IPS-11a (cell line): ENCODE measurements around the gene MTG2.

Experiments
- H3K4me3 ChIP-seq: one replicate; pipeline ENCODE4 v1.5.1; 2013; ENCODE audit warnings: low read depth, low read length, control low read depth

MTG2 gene

DNA sequence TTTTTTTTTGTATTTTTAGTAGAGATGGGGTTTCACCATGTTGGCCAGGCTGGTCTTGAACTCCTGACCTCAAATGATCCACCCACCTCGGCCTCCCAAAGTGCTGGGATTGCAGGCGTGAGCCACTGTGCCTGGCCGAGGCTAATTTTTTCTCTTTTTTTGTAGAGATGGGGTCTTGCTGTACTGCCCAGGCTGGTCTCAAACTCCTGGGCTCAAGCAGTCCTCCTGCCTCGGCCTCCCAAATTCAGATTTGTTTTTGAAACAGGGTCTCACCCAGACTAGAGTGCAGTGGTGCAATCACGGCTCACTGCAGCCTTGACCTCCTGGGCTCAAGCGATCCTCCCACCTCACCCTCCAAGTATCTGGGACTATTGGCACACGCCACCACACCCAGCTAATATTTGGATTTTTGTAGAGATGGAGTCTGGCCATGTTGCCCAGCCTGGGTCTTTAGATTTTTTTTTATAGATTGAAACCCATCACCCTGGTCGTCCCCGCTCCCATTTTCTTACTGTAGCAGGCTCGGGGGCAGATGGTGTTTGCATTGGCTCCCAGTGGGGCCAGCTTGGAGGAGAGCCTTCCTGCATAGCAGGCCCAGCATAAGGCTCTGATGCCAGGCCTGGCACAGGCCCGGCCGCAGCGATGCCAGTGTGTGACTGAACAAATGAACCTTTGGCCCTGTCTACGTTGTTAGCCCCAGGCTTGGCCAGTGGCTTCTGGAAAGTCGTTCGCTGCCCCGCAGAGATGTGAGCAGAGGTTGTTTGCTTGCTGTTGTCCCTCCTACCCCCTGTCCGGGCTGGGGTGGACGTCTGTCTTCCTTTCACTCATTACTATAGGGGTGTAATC lies 4.3 kb upstream of the MTG2 start:
- no peak overlapping the region for H3K4me3 ChIP-seq

DNA sequence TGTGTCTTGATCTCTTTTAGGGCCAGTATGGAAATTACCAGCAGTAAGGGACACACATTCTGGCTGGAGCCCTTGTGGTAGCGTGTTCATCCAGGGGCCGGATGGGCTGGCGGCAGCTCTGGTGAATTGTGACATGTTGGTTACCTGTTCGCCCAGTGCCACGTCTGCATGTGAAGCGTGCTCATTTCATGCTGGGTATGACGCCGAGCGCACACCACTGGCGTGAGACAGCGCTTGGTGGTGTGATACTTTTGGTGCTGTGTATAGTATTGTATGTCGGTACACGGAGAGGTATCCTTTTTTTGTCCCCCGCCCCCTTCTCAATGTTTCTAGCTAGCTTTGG lies 3.7 kb upstream of the MTG2 start:
- H3K4me3 ChIP-seq = no peak overlapping the region

DNA sequence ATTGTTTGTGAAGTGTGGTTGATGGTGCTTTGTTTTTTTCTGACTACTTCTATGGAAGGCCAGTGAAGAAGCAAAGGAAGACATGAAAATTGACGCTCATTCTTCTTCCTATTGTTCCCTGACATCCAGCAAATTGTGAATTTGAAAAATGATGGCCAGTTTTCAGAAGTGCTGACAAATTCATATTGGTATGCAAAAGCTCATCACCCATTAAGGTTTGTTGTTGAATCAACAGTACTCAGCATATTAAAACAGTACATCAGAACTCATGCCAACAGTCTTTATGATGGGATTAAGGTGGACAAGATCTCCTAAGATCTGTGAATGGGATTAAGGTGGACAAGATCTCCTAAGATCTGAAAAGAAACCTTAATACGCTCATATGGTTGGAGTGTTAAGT lies 1.0 kb upstream of the MTG2 start:
- H3K4me3 ChIP-seq = peak overlapping the region; percentile 76

DNA sequence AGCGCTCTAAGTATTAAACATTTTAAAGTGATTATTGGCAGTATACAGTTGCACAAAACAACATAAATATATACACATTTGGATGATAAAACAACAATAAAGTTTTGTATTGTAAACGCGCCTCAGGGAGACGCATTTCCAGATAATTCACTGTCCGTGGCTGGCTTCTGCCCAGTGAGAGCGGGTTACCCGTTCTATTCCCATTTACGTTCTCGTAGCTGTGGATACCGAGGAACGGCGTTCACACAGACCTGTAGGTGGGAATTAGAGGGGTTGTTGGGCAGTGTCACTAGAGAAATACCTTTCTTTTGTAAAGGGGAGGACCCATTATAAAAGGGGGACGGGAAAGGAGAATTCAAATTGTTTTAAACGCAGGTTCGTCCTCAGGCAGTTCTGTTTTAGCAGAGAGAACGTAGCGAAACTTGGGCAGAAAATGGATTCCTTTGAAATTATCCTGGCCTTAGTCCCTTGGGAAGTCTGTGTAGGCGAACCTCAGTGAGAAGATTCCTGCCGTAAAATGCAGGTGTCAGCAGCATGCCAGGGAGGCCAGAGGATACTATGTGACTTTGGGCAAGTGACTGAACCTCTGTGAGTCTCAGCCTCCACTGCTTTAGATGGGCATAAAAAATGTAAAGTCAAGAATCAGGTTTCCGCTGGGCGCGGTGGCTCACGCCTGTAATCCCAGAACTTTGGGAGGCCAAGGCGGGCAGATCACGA lies 756 bp downstream of the MTG2 start:
- H3K4me3 ChIP-seq = peak overlapping the region; percentile 76

DNA sequence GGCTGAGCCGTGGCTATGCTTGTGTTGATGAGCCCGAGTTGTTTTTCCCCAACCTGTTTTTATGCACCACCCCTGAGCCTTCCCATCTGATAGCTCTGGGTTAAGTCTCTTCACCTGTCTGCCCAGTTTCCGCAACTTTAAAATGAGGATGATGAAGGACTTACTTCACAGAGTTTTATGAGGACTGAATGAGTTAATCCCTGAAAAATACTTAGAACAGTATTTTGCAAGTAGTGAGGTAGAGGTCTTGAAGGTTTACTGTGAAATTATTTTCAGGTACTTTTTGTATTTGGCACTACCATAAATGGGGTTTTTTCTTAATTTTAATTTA lies 3.2 kb downstream of the MTG2 start:
- no peak overlapping the region for H3K4me3 ChIP-seq

DNA sequence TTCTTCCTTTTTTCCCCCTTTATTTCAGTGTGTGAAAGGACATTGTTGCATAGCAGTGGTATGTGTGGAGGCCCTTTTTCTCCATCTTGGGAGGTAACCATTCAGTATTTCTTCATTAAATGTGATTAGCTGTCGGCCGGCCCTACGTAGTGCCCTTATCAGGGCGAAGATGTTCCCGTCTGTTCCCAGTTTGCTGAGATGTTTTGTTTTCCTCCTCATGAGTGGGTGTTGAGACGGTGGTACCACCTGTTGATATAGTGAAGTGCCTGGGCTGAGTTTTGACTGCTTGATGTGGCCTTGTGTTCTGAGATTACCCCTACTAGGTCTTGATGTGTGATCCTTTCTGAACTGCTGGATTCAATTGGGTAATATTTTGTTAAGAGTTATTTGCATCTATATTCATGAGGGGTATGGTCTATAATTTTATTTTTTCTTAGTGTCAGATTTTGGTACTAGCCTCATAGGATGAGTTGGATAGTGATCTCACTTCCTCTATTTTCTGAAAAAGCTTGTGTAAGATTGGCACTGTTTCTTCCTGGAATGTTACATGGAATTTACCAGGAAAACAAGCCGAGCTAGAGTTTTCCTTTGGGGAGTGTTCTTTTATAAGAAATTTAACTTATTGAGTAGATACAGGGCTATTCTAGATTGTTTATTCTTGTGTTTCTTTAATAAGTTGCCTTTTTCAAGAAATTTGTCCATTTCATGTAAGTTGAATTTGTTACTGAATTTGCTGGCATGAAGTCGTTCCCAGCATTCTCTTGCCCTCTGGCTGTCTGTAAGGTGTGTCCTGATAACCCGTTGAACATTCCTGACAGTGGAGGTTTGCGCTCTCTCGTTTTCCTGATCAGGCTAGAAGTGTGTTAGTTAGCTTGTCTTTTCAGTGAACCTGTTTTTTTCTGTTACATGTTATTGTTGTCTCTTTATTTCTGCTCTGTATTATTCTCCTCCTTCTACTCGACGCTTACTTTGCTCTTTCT lies 4.3 kb downstream of the MTG2 start:
- H3K4me3 ChIP-seq = no peak overlapping the region

DNA sequence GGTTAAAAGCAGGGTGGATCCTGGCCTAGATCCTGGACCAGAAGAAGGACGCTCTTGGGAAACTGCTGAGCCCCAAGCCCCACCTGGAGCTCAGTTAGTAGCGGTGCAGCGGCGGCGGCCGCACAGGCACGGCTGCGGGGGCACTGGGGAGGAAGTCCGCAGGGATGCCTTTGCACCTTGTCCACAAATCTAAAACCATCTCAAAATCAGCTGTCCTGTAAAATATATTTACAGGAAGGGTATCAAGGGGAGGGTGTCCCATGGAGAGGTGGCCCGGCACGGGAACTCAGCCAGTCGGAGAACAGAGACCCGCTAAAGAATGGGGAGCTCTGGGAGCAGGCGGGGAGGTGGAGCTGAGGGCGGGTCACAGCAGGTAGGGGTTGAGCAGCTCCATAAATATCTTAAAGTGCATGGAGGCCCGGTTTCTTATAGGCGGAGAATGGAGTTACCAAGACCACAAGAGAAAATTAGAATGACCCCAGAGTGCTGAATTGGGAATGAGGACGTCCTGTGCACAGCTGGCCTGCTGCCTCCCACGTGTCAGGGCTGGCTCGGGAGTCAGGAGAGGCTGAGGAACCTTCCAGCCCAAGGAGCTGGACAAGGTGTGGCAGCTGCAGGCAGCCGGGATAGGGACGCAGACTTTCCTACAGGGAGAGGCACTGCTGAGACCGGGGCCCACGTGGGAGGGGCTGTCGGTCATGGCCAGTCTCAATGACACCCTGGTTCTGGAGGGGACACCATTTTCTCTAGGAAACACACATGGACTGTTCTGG lies 8.0 kb downstream of the MTG2 start:
- no peak overlapping the region for H3K4me3 ChIP-seq

DNA sequence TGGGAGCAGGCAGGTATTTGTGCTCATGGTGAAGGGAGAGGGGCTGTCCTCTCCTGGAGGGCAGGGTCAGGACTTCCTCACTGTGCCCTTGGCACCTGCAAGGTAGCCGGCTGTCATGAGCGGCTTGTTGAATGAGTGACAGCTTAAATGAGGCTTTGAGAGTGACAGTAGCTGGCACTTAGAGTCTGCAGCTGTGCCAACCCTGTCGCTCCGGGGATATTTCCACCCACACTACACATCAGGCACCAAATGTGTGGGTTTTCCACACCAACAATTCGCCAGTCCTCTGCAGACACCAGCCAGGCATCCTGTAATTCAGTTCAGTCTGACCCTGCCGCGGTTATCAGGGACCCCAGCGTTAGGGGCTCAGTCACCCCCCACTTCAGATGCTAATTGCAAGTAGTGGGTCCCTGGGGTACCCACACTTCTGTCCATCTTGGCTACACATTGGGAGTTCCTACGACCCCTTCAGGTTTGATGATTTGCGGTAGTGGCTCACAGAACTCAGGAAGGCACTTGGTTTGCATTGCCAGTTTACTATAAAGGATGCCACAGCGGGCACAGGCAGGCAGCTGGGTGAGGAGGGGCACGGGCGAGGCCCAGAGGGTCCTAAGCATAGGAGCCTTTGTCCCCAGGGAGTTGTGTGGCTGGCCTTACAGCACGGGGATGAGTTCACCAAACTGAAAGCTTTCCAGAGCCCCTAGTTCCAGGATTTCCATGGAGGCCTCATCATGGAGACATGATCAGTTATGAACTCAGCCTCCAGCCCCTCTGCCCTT lies 9.1 kb downstream of the MTG2 start:
- H3K4me3 ChIP-seq = no peak overlapping the region

DNA sequence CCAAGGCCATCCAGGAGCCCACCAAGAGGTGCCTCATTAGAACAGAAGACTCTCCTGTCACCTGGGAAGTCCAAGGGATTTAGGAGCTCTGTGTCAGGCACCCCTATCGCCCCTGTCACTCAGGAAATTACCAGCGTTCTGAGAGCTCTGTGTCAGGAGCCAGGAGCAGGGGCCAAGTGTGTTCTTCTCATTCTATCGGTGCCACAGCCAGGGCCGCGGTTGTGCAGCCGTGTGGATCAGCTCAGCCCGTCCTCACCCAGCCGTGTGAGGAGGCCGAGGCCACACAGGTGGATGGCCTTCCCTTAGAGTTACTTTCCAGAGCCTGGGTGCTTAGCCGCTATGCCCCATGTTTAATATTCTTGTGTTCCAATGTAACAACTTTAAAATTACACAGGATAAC lies 9.8 kb downstream of the MTG2 start:
- H3K4me3 ChIP-seq = no peak overlapping the region

DNA sequence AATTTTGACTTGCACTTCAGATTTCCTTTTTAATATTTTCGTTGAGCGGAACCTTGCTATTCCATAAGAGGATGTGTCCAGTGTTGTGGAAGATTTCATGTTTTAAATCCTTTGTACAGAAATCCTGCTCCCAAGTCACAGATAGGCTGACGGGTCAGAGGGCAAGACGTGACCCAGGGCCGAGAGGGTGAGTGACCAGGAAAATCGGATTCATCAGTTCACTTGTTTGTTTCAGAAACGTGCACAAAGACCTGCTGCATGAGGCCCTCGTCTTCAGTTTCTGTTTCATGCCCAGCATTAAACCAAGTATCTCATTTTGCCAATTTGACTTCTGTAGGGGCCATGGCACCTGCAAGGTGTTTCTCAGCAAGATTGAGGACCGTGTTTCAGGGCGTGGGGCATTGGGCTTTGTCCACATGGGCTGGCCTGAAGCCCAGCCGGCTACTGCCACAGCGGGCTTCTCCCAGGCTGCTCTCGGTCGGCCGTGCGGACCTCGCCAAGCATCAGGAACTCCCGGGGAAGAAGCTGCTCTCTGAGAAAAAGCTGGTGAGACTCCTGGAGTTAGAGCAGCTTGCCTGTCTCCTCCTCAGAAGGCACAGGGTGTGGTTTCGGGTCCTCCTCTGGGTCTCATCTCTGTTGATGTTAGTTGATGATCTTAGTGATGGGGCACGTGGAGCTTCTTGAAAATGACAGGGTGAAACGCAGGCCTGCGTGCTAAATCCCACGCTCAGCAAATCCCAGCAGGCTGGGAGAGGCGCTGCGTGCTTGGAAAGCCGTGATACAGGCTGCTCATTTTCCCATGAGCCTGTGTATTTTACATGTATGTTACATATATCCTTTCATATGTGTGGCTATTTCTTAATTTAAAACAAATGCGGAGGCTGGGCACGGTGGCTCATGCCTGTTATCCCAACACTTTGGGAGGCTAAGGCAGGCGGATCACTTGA lies 10.5 kb downstream of the MTG2 start:
- no peak overlapping the region for H3K4me3 ChIP-seq

DNA sequence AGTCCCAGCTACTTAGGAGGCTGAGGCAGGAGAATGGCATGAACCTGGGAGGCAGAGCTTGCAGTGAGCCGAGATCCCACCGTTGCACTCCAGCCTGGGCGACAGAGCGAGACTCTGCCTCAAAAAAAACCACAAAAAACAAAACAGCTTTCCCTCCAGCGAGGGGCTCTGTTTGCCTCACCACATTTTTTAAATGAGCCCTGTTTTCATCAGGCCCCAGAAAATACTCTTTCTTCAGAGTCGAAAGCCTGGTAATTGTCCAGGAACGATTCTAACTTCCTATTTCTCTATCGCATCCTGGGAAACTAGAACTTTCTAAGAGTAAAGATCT lies 12.2 kb downstream of the MTG2 start:
- H3K4me3 ChIP-seq = no peak overlapping the region

DNA sequence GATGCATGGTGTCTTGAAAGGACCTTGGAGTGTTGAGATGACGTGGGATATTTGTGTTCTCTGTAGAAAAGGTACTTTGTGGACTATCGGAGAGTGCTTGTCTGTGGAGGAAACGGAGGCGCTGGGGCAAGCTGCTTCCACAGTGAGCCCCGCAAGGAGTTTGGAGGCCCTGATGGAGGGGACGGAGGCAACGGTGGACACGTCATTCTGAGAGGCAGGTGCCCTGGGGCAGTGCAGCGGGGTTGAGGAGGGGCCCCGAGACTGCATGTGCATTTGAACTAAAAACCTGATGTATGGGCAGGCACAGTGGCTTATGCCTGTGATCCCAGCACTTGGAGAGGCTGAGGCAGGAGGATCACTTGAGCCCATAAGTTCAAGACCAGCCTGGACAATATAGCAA lies 12.9 kb downstream of the MTG2 start:
- H3K4me3 ChIP-seq = no peak overlapping the region

DNA sequence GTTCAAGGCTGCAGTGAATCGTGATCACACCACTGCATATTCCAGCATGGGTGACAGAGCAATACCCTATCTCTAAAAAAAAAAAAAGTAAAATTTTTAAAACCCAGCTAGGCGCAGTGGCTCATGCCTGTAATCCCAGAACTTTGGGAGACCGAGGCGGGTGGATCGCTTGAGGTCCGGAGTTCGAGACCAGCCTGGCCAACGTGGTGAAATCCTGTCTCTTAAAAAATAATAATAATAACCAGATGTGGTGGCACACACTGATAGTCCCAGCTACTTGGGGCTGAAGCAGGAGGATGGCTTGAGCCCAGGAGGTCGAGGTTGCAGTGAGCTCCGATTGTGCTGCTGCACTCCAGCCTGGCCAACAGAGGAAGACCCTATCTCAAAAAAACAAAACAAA lies 13.5 kb downstream of the MTG2 start:
- H3K4me3 ChIP-seq = no peak overlapping the region

DNA sequence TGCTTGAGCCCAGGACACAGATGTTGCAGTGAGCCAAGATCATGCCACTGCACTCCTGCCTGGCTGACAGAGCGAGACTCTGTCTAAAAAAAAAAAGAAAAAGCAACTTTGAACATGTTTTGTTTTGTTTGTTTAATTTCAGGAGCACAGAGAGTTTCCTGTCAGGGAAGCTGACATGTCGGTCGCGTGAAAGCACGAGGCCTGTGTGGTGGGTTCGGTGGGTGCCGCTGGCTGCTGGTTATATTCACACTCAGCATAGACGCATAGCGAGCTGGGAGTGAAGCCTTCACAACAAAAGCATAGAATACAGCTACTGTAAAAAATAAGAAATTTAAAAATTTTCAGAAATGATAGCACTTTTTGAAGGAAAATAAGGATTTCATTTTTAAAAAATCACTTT lies 14.5 kb downstream of the MTG2 start:
- H3K4me3 ChIP-seq = no peak overlapping the region

DNA sequence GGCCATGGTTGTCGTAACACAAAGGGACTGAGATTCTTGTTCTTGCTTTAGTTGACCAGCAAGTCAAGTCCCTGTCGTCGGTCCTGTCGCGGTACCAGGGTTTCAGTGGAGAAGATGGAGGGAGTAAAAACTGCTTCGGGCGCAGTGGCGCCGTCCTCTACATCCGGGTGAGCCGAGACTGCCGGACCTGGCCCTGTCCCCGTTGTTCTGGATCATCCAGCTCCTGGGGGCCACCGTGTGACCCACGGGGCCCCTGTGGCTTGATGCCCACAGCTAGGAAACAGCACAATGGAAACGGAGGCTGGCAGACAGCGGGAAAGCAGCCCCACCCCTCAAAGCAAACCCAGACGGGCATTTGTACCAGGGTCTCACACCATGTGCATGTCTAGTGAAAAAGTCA lies 15.0 kb downstream of the MTG2 start:
- no peak overlapping the region for H3K4me3 ChIP-seq

DNA sequence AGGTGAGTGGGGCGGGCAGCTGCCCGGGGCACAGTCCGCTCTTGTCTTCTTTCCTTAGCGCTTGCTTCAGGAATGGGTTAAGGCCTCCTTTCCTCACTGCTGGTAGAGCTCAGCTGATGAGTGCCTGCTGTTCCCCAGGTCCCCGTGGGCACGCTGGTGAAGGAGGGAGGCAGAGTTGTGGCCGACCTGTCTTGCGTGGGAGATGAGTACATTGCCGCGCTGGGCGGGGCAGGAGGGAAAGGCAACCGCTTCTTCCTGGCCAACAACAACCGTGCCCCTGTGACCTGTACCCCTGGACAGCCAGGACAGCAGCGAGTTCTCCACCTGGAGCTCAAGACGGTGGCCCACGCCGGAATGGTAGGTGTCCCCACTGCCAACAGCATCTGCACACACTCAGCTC lies 15.7 kb downstream of the MTG2 start:
- H3K4me3 ChIP-seq = no peak overlapping the region

DNA sequence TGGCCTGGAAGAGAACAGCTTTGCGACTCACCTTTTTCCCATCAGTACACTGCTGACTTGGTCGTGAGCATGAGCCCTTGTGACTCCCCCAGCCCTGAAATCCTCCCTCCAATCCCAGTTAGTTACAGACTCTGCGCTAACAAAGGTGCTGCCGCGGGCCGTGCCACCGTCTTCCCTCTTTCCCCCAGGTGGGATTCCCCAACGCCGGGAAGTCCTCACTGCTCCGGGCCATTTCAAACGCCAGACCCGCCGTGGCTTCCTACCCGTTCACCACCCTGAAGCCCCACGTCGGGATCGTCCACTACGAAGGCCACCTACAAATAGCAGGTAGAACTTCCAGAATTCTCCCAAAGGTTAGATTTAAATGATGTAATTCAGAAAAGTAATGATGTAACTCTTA lies 16.1 kb downstream of the MTG2 start:
- H3K4me3 ChIP-seq = no peak overlapping the region

DNA sequence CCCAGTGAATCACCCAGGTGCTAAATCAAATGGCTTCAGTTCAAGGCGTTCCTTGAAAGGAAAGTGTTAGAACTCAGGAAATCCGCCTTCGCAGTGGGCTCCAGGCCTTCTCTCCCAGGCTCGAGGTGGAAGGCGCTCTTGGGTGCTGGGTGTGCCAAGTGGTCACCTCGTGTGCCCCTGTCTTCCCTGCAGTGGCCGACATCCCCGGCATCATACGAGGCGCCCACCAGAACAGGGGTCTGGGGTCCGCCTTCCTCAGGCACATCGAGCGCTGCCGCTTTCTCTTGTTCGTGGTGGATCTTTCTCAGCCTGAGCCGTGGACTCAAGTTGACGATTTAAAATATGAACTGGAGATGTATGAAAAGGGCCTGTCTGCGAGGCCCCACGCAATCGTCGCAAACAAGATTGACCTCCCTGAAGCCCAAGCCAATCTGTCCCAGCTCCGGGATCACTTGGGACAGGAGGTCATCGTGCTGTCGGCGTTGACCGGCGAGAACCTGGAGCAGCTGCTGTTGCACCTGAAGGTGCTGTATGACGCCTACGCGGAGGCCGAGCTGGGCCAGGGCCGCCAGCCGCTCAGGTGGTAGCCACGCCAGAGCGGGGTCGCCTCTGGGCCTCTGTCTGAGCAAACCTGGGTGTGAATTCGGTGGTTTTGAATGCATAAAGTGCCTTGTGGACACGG lies 17.8 kb downstream of the MTG2 start:
- no peak overlapping the region for H3K4me3 ChIP-seq
